Peyer's patch (tissue), 4 donors: ENCODE results near the gene B4GALT3. TPM values are rescaled to one million over a fixed set of nuclear protein-coding genes. Genes with fewer than 3 reads are reported as not detected.
A peak's percentile ranks its signal among the peaks of the same experiment; 100 is the strongest.

ENCODE experiments used
- DNase-seq, 3 donors: peaks; one replicate each; pipeline ENCODE4 v3.0.0-alpha.2; 2017 to 2019
- H3K27ac ChIP-seq, 4 donors: fragments of 200-600 bp; sonication (generic); one replicate each; pipeline ENCODE4 v1.5.1; 2016 to 2019
- H3K27me3 ChIP-seq, 2 donors: fragments of 200-600 bp; sonication (generic); one replicate each; pipeline ENCODE4 v1.5.1; 2019
- H3K36me3 ChIP-seq, 3 donors: fragments of 200-600 bp; sonication (generic); one replicate each; pipeline ENCODE4 v1.5.1; 2016 to 2019
- H3K4me1 ChIP-seq, 4 donors: fragments of 200-600 bp; sonication (generic); one replicate each; pipeline ENCODE4 v1.5.1; 2016 to 2019
- H3K4me3 ChIP-seq, 4 donors: fragments of 200-600 bp; sonication (generic); 1 replicate in 3 of 4; 2 replicates in 1 of 4; pipeline ENCODE4 v1.5.1; 2016 to 2019; ENCODE audit warnings: mild to moderate bottlenecking in 1 of 4
- H3K9me3 ChIP-seq, 4 donors: fragments of 200-600 bp; sonication (generic); one replicate each; pipeline ENCODE4 v1.5.1; 2016 to 2019; ENCODE audit warnings: mild to moderate bottlenecking in 1 of 4
- CTCF ChIP-seq, 6 experiments: fragments of 450-650 bp in 4 of 6; fragments of 200-600 bp in 2 of 6; sonication (generic) in 1 of 6; IDR thresholded peaks; one replicate each; pipeline ENCODE4 v1.5.1; 2017 to 2019; ENCODE audit warnings: antibody characterized with exemption in 6 of 6, mild to moderate bottlenecking in 3 of 6, moderate library complexity in 1 of 6
- POLR2A ChIP-seq, 2 donors: fragments of 450-650 bp; IDR thresholded peaks; one replicate each; pipeline ENCODE4 v1.5.1; 2017; ENCODE audit warnings: antibody characterized with exemption in 2 of 2, mild to moderate bottlenecking in 2 of 2, moderate library complexity in 2 of 2
- small RNA-seq, 2 donors: library from RNA; depleted of rRNA; stranded (forward); fragments of <200 nt; gene quantifications; one replicate each; pipeline ENCODE3, GENCODE V24; 2016
- total RNA-seq, 4 donors: library from RNA; depleted of rRNA; stranded (reverse); fragments of >200 nt; gene quantifications; one replicate each; pipeline ENCODE4 v1.1.0, GENCODE V29; 2016

B4GALT3 gene
- total RNA-seq, 4 donors from 2014 or later = 25.2 to 34.1 (median 29.4) TPM

GRCh38 chr1:161121834-161122233 is 55.5 kb downstream of the B4GALT3 start:
- Histone ChIP-seq H3K4me1 (peaks cover 8 to 33% (median 13%) of the 10 kb centered on the region in 4 donors), H3K27me3 (no peaks in the 10 kb centered on the region), H3K4me3 (no peak overlapping the region), H3K36me3 (peaks cover 0 to 66% (median 0%) of the 10 kb centered on the region in 3 donors), H3K27ac (peak overlapping the region in 1 of 4 donors; percentile 11), H3K9me3 (no peaks in the 10 kb centered on the region)
- DNase-seq = no peak
- TF ChIP-seq POLR2A (IDR thresholded peaks at IDR 0.05) (no peak), CTCF (IDR thresholded peaks at IDR 0.05) (no peak)

Small RNA genes lying within 50 kb of the gene (small RNA-seq; reads per million reads assigned to genes)
- gene RF01225 = 0 reads per million in 2 donors

Other genes starting within 250 kb of the B4GALT3 start
- 10 to 100 TPM; 37.0 to 76.7 (median 54.1) TPM for gene ITLN2, start 222.7 kb downstream of the B4GALT3 start, total RNA-seq
- 100 to 1,000 TPM in 3 of 4 donors, 10 to 100 TPM in 1; 28.9 to 138 (median 110) TPM for gene F11R, start 156.4 kb downstream of the B4GALT3 start, total RNA-seq
- gene TSTD1, start 138.5 kb downstream of the B4GALT3 start, total RNA-seq = 100 to 1,000 TPM in 1 of 4 donors, 10 to 100 TPM in 3; 33.0 to 152 (median 78.8) TPM
- gene USF1, start 131.5 kb downstream of the B4GALT3 start, total RNA-seq = 100 to 1,000 TPM in 1 of 4 donors, 10 to 100 TPM in 3; 72.0 to 119 (median 98.2) TPM
- gene ARHGAP30, start 107.6 kb downstream of the B4GALT3 start, total RNA-seq = 10 to 100 TPM in 1 of 4 donors, 1 to 10 TPM in 3; 5.1 to 31.4 (median 6.7) TPM
- 1 to 10 TPM in 3 of 4 donors, under 1 TPM in 1; 0.54 to 2.5 (median 1.6) TPM for gene NECTIN4, start 87.9 kb downstream of the B4GALT3 start, total RNA-seq
- 1 to 10 TPM in 3 of 4 donors, not detected in 1; 2.1 to 4.8 (median 2.4) TPM for gene KLHDC9, start 79.1 kb downstream of the B4GALT3 start, total RNA-seq
- 10 to 100 TPM; 11.6 to 68.5 (median 15.2) TPM for gene PFDN2, start 59.5 kb downstream of the B4GALT3 start, total RNA-seq
- gene NIT1, start 59.4 kb downstream of the B4GALT3 start, total RNA-seq = 100 to 1,000 TPM in 3 of 4 donors, 10 to 100 TPM in 1; 54.5 to 148 (median 120) TPM
- 10 to 100 TPM; 23.0 to 48.7 (median 31.4) TPM for gene DEDD, start 44.8 kb downstream of the B4GALT3 start, total RNA-seq
- 10 to 100 TPM; 36.9 to 82.5 (median 61.7) TPM for gene UFC1, start 23.5 kb downstream of the B4GALT3 start, total RNA-seq
- gene USP21, start 18.0 kb downstream of the B4GALT3 start, total RNA-seq = 10 to 100 TPM; 11.6 to 52.8 (median 39.0) TPM
- gene PPOX, start 11.1 kb downstream of the B4GALT3 start, total RNA-seq = 10 to 100 TPM in 3 of 4 donors, 1 to 10 TPM in 1; 9.5 to 38.0 (median 20.9) TPM
- 10 to 100 TPM in 1 of 4 donors, 1 to 10 TPM in 2, under 1 TPM in 1; 0.18 to 65.2 (median 1.9) TPM for gene ADAMTS4, start 21.5 kb upstream of the B4GALT3 start, total RNA-seq
- gene NDUFS2, start 24.9 kb upstream of the B4GALT3 start, total RNA-seq = 100 to 1,000 TPM; 157 to 192 (median 176) TPM
- 10 to 100 TPM in 2 of 4 donors, 1 to 10 TPM in 1, not detected in 1; 5.1 to 33.8 (median 11.9) TPM for gene FCER1G, start 37.8 kb upstream of the B4GALT3 start, total RNA-seq
- not detected for gene APOA2, start 46.1 kb upstream of the B4GALT3 start, total RNA-seq
- 10 to 100 TPM in 3 of 4 donors, 1 to 10 TPM in 1; 8.3 to 32.2 (median 24.9) TPM for gene TOMM40L, start 48.6 kb upstream of the B4GALT3 start, total RNA-seq
- 1 to 10 TPM in 1 of 4 donors, not detected in 3; 3.2 TPM for gene NR1I3, start 60.7 kb upstream of the B4GALT3 start, total RNA-seq
- not detected for gene PCP4L1, start 81.2 kb upstream of the B4GALT3 start, total RNA-seq
- gene MPZ, start 132.5 kb upstream of the B4GALT3 start, total RNA-seq = 1 to 10 TPM in 3 of 4 donors, not detected in 1; 1.5 to 3.3 (median 2.3) TPM
- 10 to 100 TPM; 33.3 to 85.5 (median 60.6) TPM for gene SDHC, start 136.9 kb upstream of the B4GALT3 start, total RNA-seq
- gene CFAP126, start 190.4 kb upstream of the B4GALT3 start, total RNA-seq = not detected